Activated CD8-positive, alpha-beta memory T cell treated with anti-CD3 and anti-CD28 coated beads for 36 hours (primary cell): Measurements from ENCODE around the gene TXNDC12. TPM values are rescaled to one million over a fixed set of nuclear protein-coding genes. Genes with fewer than 3 reads are reported as not detected.

Source experiments
- total RNA-seq, 2 experiments: library from RNA; stranded (reverse); gene quantifications; one replicate each; pipeline ENCODE4 v1.2.3, GENCODE V29; 2021

The TXNDC12 gene
- total RNA-seq, 2 experiments from 2014 or later, result 35.1 to 37.4 TPM

Other genes starting within 250 kb of the TXNDC12 start
- 100 to 1,000 TPM; 118 to 128 TPM for gene NRDC, start 176.5 kb downstream of the TXNDC12 start, total RNA-seq
- under 1 TPM; 0.10 to 0.17 TPM for gene RAB3B, start 64.5 kb downstream of the TXNDC12 start, total RNA-seq
- gene KTI12, start 21.4 kb downstream of the TXNDC12 start, total RNA-seq, result 10 to 100 TPM; 16.2 to 17.9 TPM
- 10 to 100 TPM; 33.4 to 34.5 TPM for gene BTF3L4, start 1.1 kb upstream of the TXNDC12 start, total RNA-seq
- 1 to 10 TPM; 3.8 to 4.2 TPM for gene ZFYVE9, start 86.9 kb upstream of the TXNDC12 start, total RNA-seq